Mesendoderm (in vitro differentiated cells): Measurements from ENCODE around the gene TRPM3.

Experiments used
- DNase-seq: peaks from one replicate; pipeline ENCODE4 v3.0.0; 2013
- H2AK5ac ChIP-seq: 2 replicates; pipeline ENCODE4 v1.6.1; 2013; ENCODE audit warnings: low read length, inconsistent platforms
- H2BK120ac ChIP-seq: 2 replicates; pipeline ENCODE4 v1.6.1; 2013; ENCODE audit warnings: low read depth, mild to moderate bottlenecking, low read length, moderate library complexity, mixed read lengths
- H2BK15ac ChIP-seq: replicated peaks from 2 replicates; pipeline ENCODE4 v1.6.1; 2013; ENCODE audit warnings: low read depth, mild to moderate bottlenecking, moderate library complexity
- H2BK5ac ChIP-seq: 2 replicates; pipeline ENCODE4 v1.6.1; 2013; ENCODE audit warnings: low read length, inconsistent platforms
- H3K18ac ChIP-seq: 2 replicates; pipeline ENCODE4 v1.6.1; 2013; ENCODE audit warnings: mild to moderate bottlenecking, low read length, mixed read lengths
- H3K23ac ChIP-seq: one replicate; pipeline ENCODE4 v1.6.1; 2013; ENCODE audit warnings: low read length
- H3K27ac ChIP-seq: 2 replicates; pipeline ENCODE4 v1.5.1; 2013; ENCODE audit warnings: low read depth, mild to moderate bottlenecking, inconsistent platforms, low read length, moderate library complexity
- H3K27me3 ChIP-seq: 2 replicates; pipeline ENCODE4 v1.6.1; 2013; ENCODE audit warnings: low read length, control low read depth, mild to moderate bottlenecking, inconsistent platforms; ENCODE audit not compliant: insufficient read depth, poor library complexity
- H3K36me3 ChIP-seq: 2 replicates; pipeline ENCODE4 v1.6.1; 2013; ENCODE audit warnings: low read length, inconsistent platforms; ENCODE audit not compliant: control insufficient read depth, insufficient read depth
- H3K4ac ChIP-seq: one replicate; pipeline ENCODE4 v1.6.1; 2013; ENCODE audit warnings: low read depth, mild to moderate bottlenecking, low read length, moderate library complexity
- H3K4me1 ChIP-seq: 2 replicates; pipeline ENCODE4 v1.6.1; 2013; ENCODE audit warnings: low read depth, low read length, inconsistent platforms; ENCODE audit not compliant: control insufficient read depth
- H3K4me2 ChIP-seq: 2 replicates; pipeline ENCODE4 v1.6.1; 2013; ENCODE audit warnings: low read length
- H3K4me3 ChIP-seq: 2 replicates; pipeline ENCODE4 v1.5.1; 2013; ENCODE audit warnings: mild to moderate bottlenecking, low read length
- H3K56ac ChIP-seq: one replicate; pipeline ENCODE4 v1.6.1; 2013; ENCODE audit warnings: low read length
- H3K79me1 ChIP-seq: 2 replicates; pipeline ENCODE4 v1.6.1; 2013; ENCODE audit warnings: low read length, inconsistent platforms
- H3K79me2 ChIP-seq: 2 replicates; pipeline ENCODE4 v1.6.1; 2013; ENCODE audit warnings: mild to moderate bottlenecking, low read length; ENCODE audit not compliant: control insufficient read depth, insufficient read depth
- H3K9ac ChIP-seq: 2 replicates; pipeline ENCODE4 v1.6.1; 2013; ENCODE audit warnings: low read length, inconsistent platforms
- H4K5ac ChIP-seq: one replicate; pipeline ENCODE4 v1.6.1; 2013; ENCODE audit warnings: low read length
- H4K8ac ChIP-seq: one replicate; pipeline ENCODE4 v1.6.1; 2013; ENCODE audit warnings: low read depth, mild to moderate bottlenecking, control low read depth, low read length, moderate library complexity
- WGBS: extraction: QIAGEN DNeasy Blood & Tissue Kit; methylation state at CpG from one replicate; pipeline ENCODE4 v1.1.7; 2013; ENCODE audit warnings: low lambda C conversion rate, missing lambda C conversion rate; ENCODE audit not compliant: insufficient coverage; ENCODE audit errors: extremely low coverage; 5-methylcytosine and 5-hydroxymethylcytosine counted together

The TRPM3 gene

GRCh38 chr9:70792796-70793195 is 328.6 kb downstream of the TRPM3 start:
- no peak overlapping the region for H3K23ac ChIP-seq
- H3K18ac ChIP-seq = no peak overlapping the region
- H3K56ac ChIP-seq = no peak overlapping the region
- no peak overlapping the region for H2AK5ac ChIP-seq
- no peak overlapping the region for H3K27ac ChIP-seq
- DNase-seq = no peak
- no peak overlapping the region for H3K9ac ChIP-seq
- H3K27me3 ChIP-seq = no peaks in the 10 kb centered on the region
- no peak overlapping the region for H4K8ac ChIP-seq
- H3K4me2 ChIP-seq = no peak overlapping the region
- no peaks in the 10 kb centered on the region for H3K79me2 ChIP-seq
- no peak overlapping the region for H3K4me3 ChIP-seq
- WGBS = 83% methylated on average over 1 of the region's 1 CpG
- no peak overlapping the region for H2BK5ac ChIP-seq
- H3K4ac ChIP-seq = no peak overlapping the region
- no peak overlapping the region for H2BK15ac ChIP-seq
- no peak overlapping the region for H2BK120ac ChIP-seq
- no peaks in the 10 kb centered on the region for H3K4me1 ChIP-seq
- H4K5ac ChIP-seq = no peak overlapping the region
- no peaks in the 10 kb centered on the region for H3K79me1 ChIP-seq
- no peaks in the 10 kb centered on the region for H3K36me3 ChIP-seq

DNA sequence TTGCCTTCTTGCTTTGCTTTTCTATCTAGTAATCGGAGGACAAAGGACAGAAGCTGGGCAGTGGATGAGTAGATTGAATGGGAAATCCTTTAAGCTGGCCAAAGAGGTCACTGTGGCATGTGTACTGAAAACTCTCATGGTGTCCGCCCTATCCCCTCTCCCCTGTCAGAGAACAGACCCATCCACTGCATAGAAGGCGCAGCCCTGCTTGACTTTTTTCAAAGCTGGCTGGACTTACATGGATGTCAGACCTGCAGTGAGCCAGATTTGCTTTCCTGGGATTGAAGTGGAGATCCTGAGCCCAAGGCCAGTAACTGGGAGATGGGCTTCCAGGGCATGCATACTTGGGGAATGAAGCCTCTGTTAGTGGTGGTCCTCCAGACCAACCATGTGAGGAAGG is 329.5 kb downstream of the TRPM3 start:
- no peak overlapping the region for H4K5ac ChIP-seq
- no peak overlapping the region for H3K18ac ChIP-seq
- DNase-seq = no peak
- no peak overlapping the region for H3K9ac ChIP-seq
- no peaks in the 10 kb centered on the region for H3K79me1 ChIP-seq
- no peaks in the 10 kb centered on the region for H3K79me2 ChIP-seq
- H3K36me3 ChIP-seq = no peaks in the 10 kb centered on the region
- no peak overlapping the region for H2BK5ac ChIP-seq
- H3K23ac ChIP-seq = no peak overlapping the region
- no peak overlapping the region for H2BK15ac ChIP-seq
- H3K27me3 ChIP-seq = no peaks in the 10 kb centered on the region
- no peak overlapping the region for H2BK120ac ChIP-seq
- no peak overlapping the region for H3K4ac ChIP-seq
- H3K4me3 ChIP-seq = no peak overlapping the region
- WGBS = no CpG with 5 or more reads among the region's 3 CpGs
- H3K27ac ChIP-seq = no peak overlapping the region
- H3K4me1 ChIP-seq = no peaks in the 10 kb centered on the region
- no peak overlapping the region for H2AK5ac ChIP-seq
- no peak overlapping the region for H4K8ac ChIP-seq
- H3K4me2 ChIP-seq = no peak overlapping the region
- H3K56ac ChIP-seq = no peak overlapping the region

DNA sequence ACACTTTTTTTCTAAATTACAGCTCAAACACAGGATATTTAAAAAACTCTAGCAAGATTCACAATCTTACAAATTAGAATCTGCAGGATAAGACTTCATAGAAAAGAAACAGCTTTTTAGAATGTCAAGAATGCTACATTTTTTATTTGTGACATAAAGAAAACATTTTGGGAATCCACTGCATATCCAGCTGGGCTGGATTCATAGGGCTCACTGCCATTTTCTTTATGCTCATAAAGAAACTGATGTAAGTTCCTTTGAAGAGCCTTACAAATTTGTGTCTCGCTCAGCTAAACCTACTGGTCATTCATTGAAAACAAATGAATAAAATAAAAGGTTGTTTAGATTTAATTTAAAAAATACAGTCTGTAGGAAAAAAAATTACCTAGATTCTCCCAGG is 332.3 kb downstream of the TRPM3 start:
- no peak overlapping the region for H3K23ac ChIP-seq
- no peak overlapping the region for H3K4me2 ChIP-seq
- H2BK15ac ChIP-seq = no peak overlapping the region
- DNase-seq = no peak
- H2BK5ac ChIP-seq = no peak overlapping the region
- no peaks in the 10 kb centered on the region for H3K36me3 ChIP-seq
- no peaks in the 10 kb centered on the region for H3K79me1 ChIP-seq
- H3K4me1 ChIP-seq = no peaks in the 10 kb centered on the region
- no peak overlapping the region for H4K8ac ChIP-seq
- H3K27ac ChIP-seq = no peak overlapping the region
- no peak overlapping the region for H3K9ac ChIP-seq
- H3K4me3 ChIP-seq = no peak overlapping the region
- no CpG with 5 or more reads among the region's 1 CpG for WGBS
- no peak overlapping the region for H4K5ac ChIP-seq
- no peak overlapping the region for H3K56ac ChIP-seq
- no peak overlapping the region for H2AK5ac ChIP-seq
- H3K79me2 ChIP-seq = no peaks in the 10 kb centered on the region
- H3K18ac ChIP-seq = no peak overlapping the region
- H3K4ac ChIP-seq = no peak overlapping the region
- H2BK120ac ChIP-seq = no peak overlapping the region
- H3K27me3 ChIP-seq = no peaks in the 10 kb centered on the region

DNA sequence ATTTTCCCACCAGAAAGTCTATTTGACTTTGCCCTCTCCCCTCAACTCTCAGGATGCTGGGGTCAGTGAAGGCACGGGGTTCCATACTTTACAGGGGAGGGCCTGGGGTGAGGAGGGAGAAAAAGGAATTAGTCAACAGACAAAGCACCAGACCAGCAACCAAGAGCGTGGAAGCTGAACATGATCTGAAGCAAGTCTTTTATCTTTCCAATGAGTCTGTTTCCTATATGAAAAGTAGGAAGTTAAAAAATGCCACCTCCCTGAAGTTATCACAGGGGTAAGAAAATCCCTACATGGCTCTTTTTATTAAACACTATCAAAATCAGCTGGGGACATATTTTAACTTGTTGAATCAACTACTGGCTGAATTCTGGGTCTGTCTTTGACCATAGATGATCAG is 337.0 kb downstream of the TRPM3 start:
- no CpG with 5 or more reads among the region's 2 CpGs for WGBS
- H2AK5ac ChIP-seq = no peak overlapping the region
- H2BK120ac ChIP-seq = no peak overlapping the region
- H3K4me1 ChIP-seq = no peaks in the 10 kb centered on the region
- H4K8ac ChIP-seq = no peak overlapping the region
- no peaks in the 10 kb centered on the region for H3K36me3 ChIP-seq
- no peak overlapping the region for H3K18ac ChIP-seq
- H3K27ac ChIP-seq = no peak overlapping the region
- H3K56ac ChIP-seq = no peak overlapping the region
- H3K4me2 ChIP-seq = no peak overlapping the region
- H2BK5ac ChIP-seq = no peak overlapping the region
- H3K4me3 ChIP-seq = no peak overlapping the region
- H3K79me2 ChIP-seq = no peaks in the 10 kb centered on the region
- no peak overlapping the region for H3K23ac ChIP-seq
- H3K27me3 ChIP-seq = no peaks in the 10 kb centered on the region
- no peak overlapping the region for H2BK15ac ChIP-seq
- H3K4ac ChIP-seq = no peak overlapping the region
- no peak for DNase-seq
- no peak overlapping the region for H4K5ac ChIP-seq
- H3K79me1 ChIP-seq = no peaks in the 10 kb centered on the region
- no peak overlapping the region for H3K9ac ChIP-seq

- Histone ChIP-seq H3K4me1 (no peaks in the 10 kb centered on the region), H2BK120ac (no peak overlapping the region), H3K9ac (no peak overlapping the region), H3K36me3 (no peaks in the 10 kb centered on the region), H4K5ac (no peak overlapping the region), H3K79me1 (no peaks in the 10 kb centered on the region), H3K4me3 (no peak overlapping the region), H3K4me2 (no peak overlapping the region), H2BK15ac (no peak overlapping the region), H3K79me2 (no peaks in the 10 kb centered on the region), H3K27me3 (no peaks in the 10 kb centered on the region), H4K8ac (no peak overlapping the region), H3K27ac (no peak overlapping the region), H3K4ac (no peak overlapping the region), H2AK5ac (no peak overlapping the region), H3K18ac (no peak overlapping the region), H3K23ac (no peak overlapping the region), H3K56ac (no peak overlapping the region), H2BK5ac (no peak overlapping the region)
- peak; percentile 25 for DNase-seq
- WGBS = no CpG with 5 or more reads among the region's 3 CpGs
Measured at GRCh38 chr9:70778568-70778967, 342.9 kb downstream of the TRPM3 start.

DNA sequence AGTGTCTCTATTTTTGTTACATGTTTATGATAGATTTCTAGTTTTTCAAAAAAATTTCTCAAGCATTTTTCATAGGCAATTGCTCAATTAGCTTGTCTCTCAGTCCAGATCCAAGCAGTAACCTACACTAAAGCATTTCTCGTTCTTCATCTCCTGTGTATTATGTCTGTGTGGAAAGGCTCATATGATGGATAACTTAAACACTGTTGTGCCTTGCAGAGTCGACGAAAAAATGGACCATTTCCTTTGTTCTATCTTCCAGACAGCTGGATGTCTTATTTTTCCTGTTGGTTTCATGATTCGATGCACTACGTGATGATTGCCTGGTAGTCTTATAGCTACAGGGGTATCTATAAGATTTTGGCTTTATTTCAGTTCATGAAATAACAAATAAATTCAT is 347.8 kb downstream of the TRPM3 start:
- Histone ChIP-seq H3K27ac (no peak overlapping the region), H3K9ac (no peak overlapping the region), H2BK120ac (no peak overlapping the region), H3K4me1 (no peaks in the 10 kb centered on the region), H4K5ac (no peak overlapping the region), H3K23ac (no peak overlapping the region), H3K27me3 (no peaks in the 10 kb centered on the region), H3K36me3 (no peaks in the 10 kb centered on the region), H3K79me2 (no peaks in the 10 kb centered on the region), H2AK5ac (no peak overlapping the region), H2BK15ac (no peak overlapping the region), H3K79me1 (no peaks in the 10 kb centered on the region), H3K18ac (no peak overlapping the region), H2BK5ac (no peak overlapping the region), H3K4me2 (no peak overlapping the region), H3K4ac (no peak overlapping the region), H3K4me3 (no peak overlapping the region), H4K8ac (no peak overlapping the region), H3K56ac (no peak overlapping the region)
- no CpG with 5 or more reads among the region's 5 CpGs for WGBS
- no peak for DNase-seq
